GM23248 (cell line): ENCODE measurements around the gene DHDDS. TPM values are rescaled to one million over a fixed set of nuclear protein-coding genes. Genes with fewer than 3 reads are reported as not detected.
A peak's percentile ranks its signal among the peaks of the same experiment; 100 is the strongest.

ENCODE experiments used
- DNase-seq: peaks from one replicate; pipeline ENCODE4 v3.0.0-alpha.2; 2015
- H2AFZ ChIP-seq: fragments of 200-600 bp; sonication (generic); 2 replicates; pipeline ENCODE4 v1.6.1; 2016; ENCODE audit warnings: antibody characterized with exemption
- H3F3A ChIP-seq: fragments of 200-600 bp; sonication (generic); 2 replicates; pipeline ENCODE4 v1.6.1; 2016; ENCODE audit warnings: mild to moderate bottlenecking, antibody characterized with exemption, mixed run types; ENCODE audit not compliant: insufficient read depth
- H3K27ac ChIP-seq: fragments of 200-600 bp; sonication (generic); 2 replicates; pipeline ENCODE4 v1.5.1; 2016; ENCODE audit warnings: mild to moderate bottlenecking
- H3K27me3 ChIP-seq: fragments of 200-600 bp; sonication (generic); replicated peaks from 2 replicates; pipeline ENCODE4 v1.6.1; 2016; ENCODE audit warnings: mild to moderate bottlenecking; ENCODE audit not compliant: insufficient read depth
- H3K36me3 ChIP-seq: fragments of 200-600 bp; sonication (generic); 2 replicates; pipeline ENCODE4 v1.6.1; 2016; ENCODE audit warnings: low read depth, mild to moderate bottlenecking
- H3K4me1 ChIP-seq: fragments of 200-600 bp; sonication (generic); 2 replicates; pipeline ENCODE4 v1.6.1; 2016; ENCODE audit warnings: mild to moderate bottlenecking; ENCODE audit not compliant: insufficient read depth
- H3K4me2 ChIP-seq: fragments of 200-600 bp; sonication (generic); one replicate; pipeline ENCODE4 v1.6.1; 2016; ENCODE audit warnings: mild to moderate bottlenecking; ENCODE audit not compliant: unreplicated experiment
- H3K4me3 ChIP-seq: fragments of 200-600 bp; sonication (generic); 2 replicates; pipeline ENCODE4 v1.5.1; 2016; ENCODE audit warnings: mild to moderate bottlenecking
- H3K79me2 ChIP-seq: fragments of 200-600 bp; sonication (generic); 2 replicates; pipeline ENCODE4 v1.6.1; 2016; ENCODE audit warnings: mild to moderate bottlenecking; ENCODE audit not compliant: insufficient read depth
- H3K9ac ChIP-seq: fragments of 200-600 bp; sonication (generic); 2 replicates; pipeline ENCODE4 v1.6.1; 2016; ENCODE audit warnings: mild to moderate bottlenecking
- H3K9me2 ChIP-seq: fragments of 200-600 bp; sonication (generic); 2 replicates; pipeline ENCODE4 v1.6.1; 2016; ENCODE audit warnings: mixed run types, mild to moderate bottlenecking, moderate library complexity; ENCODE audit not compliant: insufficient read depth
- H3K9me3 ChIP-seq: fragments of 200-600 bp; sonication (generic); one replicate; pipeline ENCODE4 v1.6.1; 2017; ENCODE audit warnings: low read depth
- H4K20me1 ChIP-seq: fragments of 200-600 bp; sonication (generic); 2 replicates; pipeline ENCODE4 v1.6.0; 2016; ENCODE audit not compliant: insufficient read depth
- EZH2 ChIP-seq: fragments of 200-600 bp; sonication (generic); IDR thresholded peaks from 2 replicates; pipeline ENCODE4 v1.6.1; 2018; ENCODE audit warnings: antibody characterized with exemption, mild to moderate bottlenecking; ENCODE audit not compliant: insufficient read depth, poor library complexity, severe bottlenecking
- EZH2phosphoT487 ChIP-seq: fragments of 200-600 bp; sonication (generic); IDR thresholded peaks from 2 replicates; pipeline ENCODE4 v1.6.1; 2018; ENCODE audit warnings: antibody characterized with exemption, moderate library complexity, mild to moderate bottlenecking, low read depth; ENCODE audit not compliant: insufficient read depth
- WGBS, 2 experiments: methylation state at CpG; one replicate each; pipeline ENCODE4 v1.1.6; 2015 to 2017; ENCODE audit warnings: low lambda C conversion rate in 2 of 2, low coverage in 1 of 2; ENCODE audit errors: missing lambda C conversion rate in 2 of 2; 5-methylcytosine and 5-hydroxymethylcytosine counted together
- in situ Hi-C: fragments of 300-500 bp; cut with MboI; formaldehyde crosslinking; loops from 2 replicates; pipeline ENCODE4 v1.15.0; 2020
- polyA plus RNA-seq: library from polyadenylated mRNA; unstranded; fragments of >200 nt; fragmentation: Nextera tagmentation; extraction: Ambion mirVana; gene quantifications from 2 replicates; pipeline ENCODE4 v1.2.1, GENCODE V29; 2016
- total RNA-seq: library from RNA; depleted of rRNA; stranded (reverse); fragments of >200 nt; shearing (Covaris generic); gene quantifications from 2 replicates; pipeline ENCODE4 v1.2.3, GENCODE V29; 2014

The DHDDS gene
- total and polyA plus RNA-seq, 2 experiments from 2014 or later = 46.9 to 50.8 TPM

DNA sequence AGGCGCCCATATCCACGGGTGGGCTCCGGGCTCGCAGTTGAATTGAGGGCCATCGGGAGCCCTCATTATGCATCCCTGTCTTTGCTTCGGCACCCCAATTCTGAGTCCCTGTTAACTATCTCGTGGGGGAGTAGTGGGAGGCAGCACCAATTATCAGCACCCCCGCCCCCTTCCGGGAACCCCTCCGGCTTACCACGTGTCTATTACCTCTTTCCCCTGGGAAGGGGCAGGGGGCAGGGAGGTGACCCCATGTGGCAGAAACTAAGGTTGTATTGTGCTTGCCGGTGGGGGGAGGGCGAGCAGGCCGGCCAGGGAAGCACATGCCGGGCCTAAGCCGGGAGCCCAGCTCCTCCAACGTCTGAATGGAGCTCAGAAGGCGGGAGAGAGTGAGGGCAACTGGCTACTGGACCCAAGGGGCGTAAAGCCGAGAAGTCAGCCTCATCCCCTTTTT lies 20.5 kb upstream of the DHDDS start:
- no peaks in the 10 kb centered on the region for H3K79me2 ChIP-seq
- no peaks in the 10 kb centered on the region for H4K20me1 ChIP-seq
- H3K27ac ChIP-seq = no peak overlapping the region
- no peaks in the 10 kb centered on the region for H3K36me3 ChIP-seq
- in situ Hi-C loops = no loop called here
- no peak overlapping the region for H3K4me2 ChIP-seq
- no peak overlapping the region for H2AFZ ChIP-seq
- peaks cover 67% of the 10 kb centered on the region for H3K27me3 ChIP-seq
- H3K9ac ChIP-seq = no peak overlapping the region
- no peak for DNase-seq
- 5% methylated on average over 20 of the region's 20 CpGs for WGBS, 2 experiments
- H3K9me2 ChIP-seq = no peaks in the 10 kb centered on the region
- H3F3A ChIP-seq = no peaks in the 10 kb centered on the region
- TF ChIP-seq EZH2phosphoT487 = no peak
- TF ChIP-seq EZH2 = peak; percentile 70
- H3K4me1 ChIP-seq = peaks cover 6% of the 10 kb centered on the region; the same call in 1 of the 2 replicates
- no peaks in the 10 kb centered on the region for H3K9me3 ChIP-seq
- no peak overlapping the region for H3K4me3 ChIP-seq

DNA sequence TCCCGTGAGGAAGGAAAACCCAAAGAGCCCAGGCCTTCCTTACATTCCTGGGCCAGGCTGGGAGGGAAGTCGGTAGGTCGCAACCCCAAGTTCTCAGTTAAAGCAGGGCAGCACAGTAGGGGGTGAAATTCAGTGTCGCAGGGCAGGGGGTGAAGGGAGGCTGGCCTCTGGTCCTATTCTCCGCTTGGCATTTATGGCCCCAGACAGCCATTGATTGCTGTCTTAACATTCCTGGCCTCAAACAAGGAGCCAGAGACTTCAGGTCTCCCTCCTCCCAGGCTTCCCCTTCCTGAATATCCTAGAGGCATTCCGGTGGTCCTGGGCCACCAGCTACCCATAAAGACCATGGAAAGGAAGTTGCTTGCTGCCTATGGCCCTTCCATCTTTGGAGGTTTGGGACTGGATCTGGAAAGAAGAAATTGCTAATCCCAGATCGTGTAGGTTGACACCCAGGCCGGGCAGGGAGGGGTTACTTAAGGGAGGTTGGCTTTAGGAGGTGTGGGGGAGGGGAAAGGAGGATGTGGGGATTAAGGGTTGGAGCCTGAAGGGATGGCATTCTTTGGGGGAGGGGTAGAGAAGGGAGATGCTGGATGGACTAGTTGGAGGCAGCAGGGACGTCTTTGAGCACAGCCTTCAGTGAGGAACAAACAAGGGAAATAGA lies 19.8 kb upstream of the DHDDS start:
- H3K9me2 ChIP-seq = no peaks in the 10 kb centered on the region
- no peaks in the 10 kb centered on the region for H4K20me1 ChIP-seq
- H3K9ac ChIP-seq = no peak overlapping the region
- no peaks in the 10 kb centered on the region for H3F3A ChIP-seq
- H3K4me1 ChIP-seq = peaks cover 6% of the 10 kb centered on the region; the same call in 1 of the 2 replicates
- H2AFZ ChIP-seq = no peak overlapping the region
- H3K36me3 ChIP-seq = no peaks in the 10 kb centered on the region
- DNase-seq = no peak
- H3K4me3 ChIP-seq = no peak overlapping the region
- in situ Hi-C loops = no loop called here
- H3K4me2 ChIP-seq = no peak overlapping the region
- WGBS, 2 experiments = 10 to 13% methylated on average over 9 of the region's 9 CpGs
- H3K9me3 ChIP-seq = no peaks in the 10 kb centered on the region
- no peak overlapping the region for H3K27ac ChIP-seq
- H3K27me3 ChIP-seq = peaks cover 67% of the 10 kb centered on the region
- H3K79me2 ChIP-seq = no peaks in the 10 kb centered on the region
- no peak for TF ChIP-seq EZH2
- no peak for TF ChIP-seq EZH2phosphoT487

DNA sequence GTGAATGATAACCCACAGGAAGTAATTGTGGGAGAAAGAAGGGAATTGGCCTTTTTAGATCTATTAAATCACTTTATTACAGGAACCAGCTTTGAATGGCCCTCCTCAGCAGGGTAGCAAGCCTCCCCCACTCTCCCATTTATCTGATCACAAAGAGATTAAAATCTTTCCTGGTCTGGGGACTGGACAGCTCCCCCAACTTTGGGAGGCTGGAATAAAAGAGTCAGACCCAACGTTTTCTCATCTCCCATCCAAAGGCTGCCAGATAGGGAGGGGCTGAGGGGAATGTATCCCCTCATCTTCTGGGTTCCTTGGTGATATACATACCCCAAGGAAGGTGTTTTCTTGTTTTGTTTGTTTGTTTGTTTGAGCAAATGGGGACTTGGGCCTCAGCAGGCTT lies 19.1 kb upstream of the DHDDS start:
- Histone ChIP-seq H3K27ac (no peak overlapping the region), H3K4me2 (no peak overlapping the region), H3K9me3 (no peaks in the 10 kb centered on the region), H3K4me1 (peaks cover 6% of the 10 kb centered on the region; the same call in 1 of the 2 replicates), H3K27me3 (peaks cover 67% of the 10 kb centered on the region), H2AFZ (no peak overlapping the region), H3K4me3 (no peak overlapping the region), H3K9me2 (no peaks in the 10 kb centered on the region), H3K79me2 (no peaks in the 10 kb centered on the region), H4K20me1 (no peaks in the 10 kb centered on the region), H3K36me3 (no peaks in the 10 kb centered on the region), H3F3A (no peaks in the 10 kb centered on the region), H3K9ac (no peak overlapping the region)
- no peak for DNase-seq
- in situ Hi-C loops = no loop called here
- TF ChIP-seq EZH2phosphoT487 = no peak
- no peak for TF ChIP-seq EZH2
- WGBS, 2 experiments = 0 to 7% methylated on average over 1 of the region's 1 CpG

DNA sequence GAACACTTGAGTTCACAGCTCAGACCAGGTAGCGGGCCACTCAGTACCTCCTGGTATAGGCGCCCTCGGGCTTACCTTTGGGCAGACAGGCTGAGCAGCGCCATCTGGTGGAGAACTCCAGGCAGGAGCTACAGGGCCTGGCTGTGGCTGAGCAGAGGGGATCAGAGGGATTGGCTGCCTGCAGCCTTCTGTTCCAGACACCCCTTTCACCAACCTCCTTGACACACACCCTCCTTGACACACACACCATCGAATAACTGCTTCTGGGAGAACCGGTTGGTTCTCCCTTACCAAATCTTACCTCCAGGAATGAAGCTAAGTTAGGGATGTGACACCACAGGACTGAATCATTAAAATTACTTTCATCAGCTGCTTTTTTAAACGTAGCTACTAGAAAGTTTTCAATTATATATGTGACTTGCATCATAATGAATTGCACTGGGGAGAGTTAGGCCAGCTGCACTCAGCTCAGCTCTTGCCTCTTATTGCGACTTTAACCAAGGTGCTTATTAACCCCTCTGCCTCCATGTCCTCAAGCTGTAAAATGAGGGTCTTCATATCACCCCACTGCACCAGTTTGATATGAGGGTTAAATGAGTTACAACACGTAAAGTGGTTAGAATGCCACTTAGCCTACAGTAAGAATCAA lies 14.9 kb upstream of the DHDDS start:
- H4K20me1 ChIP-seq = no peaks in the 10 kb centered on the region
- H3F3A ChIP-seq = no peaks in the 10 kb centered on the region
- no peak overlapping the region for H2AFZ ChIP-seq
- H3K9me2 ChIP-seq = no peaks in the 10 kb centered on the region
- no peak for TF ChIP-seq EZH2
- TF ChIP-seq EZH2phosphoT487 = no peak
- H3K9me3 ChIP-seq = no peaks in the 10 kb centered on the region
- DNase-seq = peak; percentile 73
- no peak overlapping the region for H3K27ac ChIP-seq
- no peak overlapping the region for H3K9ac ChIP-seq
- no peaks in the 10 kb centered on the region for H3K4me1 ChIP-seq
- in situ Hi-C loops = no loop called here
- H3K27me3 ChIP-seq = peaks cover 52% of the 10 kb centered on the region
- H3K4me2 ChIP-seq = no peak overlapping the region
- H3K4me3 ChIP-seq = no peak overlapping the region
- H3K36me3 ChIP-seq = no peaks in the 10 kb centered on the region
- H3K79me2 ChIP-seq = no peaks in the 10 kb centered on the region
- 14 to 18% methylated on average over 7 to 9 of the region's 9 CpGs for WGBS, 2 experiments
